ENCODE results near the gene JAZF1. TPM values are rescaled to one million over a fixed set of nuclear protein-coding genes. Genes with fewer than 3 reads are reported as not detected.

The JAZF1 gene
- total and polyA plus RNA-seq, 7 donors: 2.3 to 10.6 (median 5.3) TPM

- peak in 3 of 4 donors; percentile 30 to 46 (median 41) for ATAC-seq
Observed at GRCh38 chr7:28157076-28157745, 23.4 kb downstream of the JAZF1 start.

GRCh38 chr7:28156401-28156800 lies 24.2 kb downstream of the JAZF1 start:
- 77 to 99% (median 98%) methylated on average over 4 of the region's 4 CpGs for WGBS, 3 donors
- H3K9me3 ChIP-seq: no peaks in the 10 kb centered on the region
- DNase-seq (no peak), ATAC-seq (no peak)
- no peaks in the 10 kb centered on the region for H3K27me3 ChIP-seq (ENCODE audit: insufficient read depth in 3 of 3, low read length in 2 of 3)
- no peak overlapping the region for H3K27ac ChIP-seq
- H3K4me1 ChIP-seq: peaks cover 15% of the 10 kb centered on the region
- intact Hi-C loops (cut with DNase I): no loop called here
- no peak overlapping the region for H3K4me3 ChIP-seq
- TF ChIP-seq CTCF (IDR thresholded peaks at IDR 0.05): no peak
- H3K36me3 ChIP-seq (ENCODE audit: insufficient read depth in 1 of 2, low read depth in 1 of 2): no peaks in the 10 kb centered on the region

More at GRCh38 chr7:28157076-28157745, 23.4 kb downstream of the JAZF1 start:
- intact Hi-C loops (cut with DNase I): no loop called here
- no peak overlapping the region for H3K4me3 ChIP-seq
- TF ChIP-seq CTCF (IDR thresholded peaks at IDR 0.05): no peak
- 50 to 64% (median 62%) methylated on average over 6 of the region's 6 CpGs for WGBS, 3 donors
- no peaks in the 10 kb centered on the region for H3K27me3 ChIP-seq (ENCODE audit: insufficient read depth in 3 of 3, low read length in 2 of 3)
- no peak overlapping the region for H3K27ac ChIP-seq
- DNase-seq: no peak
- H3K4me1 ChIP-seq: peaks cover 15% of the 10 kb centered on the region
- no peaks in the 10 kb centered on the region for H3K36me3 ChIP-seq (ENCODE audit: insufficient read depth in 1 of 2, low read depth in 1 of 2)
- no peaks in the 10 kb centered on the region for H3K9me3 ChIP-seq

- WGBS, 3 donors: 55 to 66% (median 56%) methylated on average over 3 of the region's 3 CpGs
- no peak overlapping the region for H3K4me3 ChIP-seq
- intact Hi-C loops (cut with DNase I): no loop called here
- H3K27ac ChIP-seq: no peak overlapping the region
- ATAC-seq (peak in 1 of 4 donors; percentile 19), DNase-seq (no peak)
- no peak for TF ChIP-seq CTCF (IDR thresholded peaks at IDR 0.05)
- H3K9me3 ChIP-seq: no peaks in the 10 kb centered on the region
- H3K4me1 ChIP-seq: peaks cover 15% of the 10 kb centered on the region
- no peaks in the 10 kb centered on the region for H3K36me3 ChIP-seq (ENCODE audit: insufficient read depth in 1 of 2, low read depth in 1 of 2)
- H3K27me3 ChIP-seq (ENCODE audit: insufficient read depth in 3 of 3, low read length in 2 of 3): no peaks in the 10 kb centered on the region
Observed at GRCh38 chr7:28155964-28156363, 24.6 kb downstream of the JAZF1 start.

GRCh38 chr7:28155019-28155660 lies 25.5 kb downstream of the JAZF1 start:
- ATAC-seq (no peak), DNase-seq (no peak)
- TF ChIP-seq CTCF (IDR thresholded peaks at IDR 0.05): no peak
- H3K27ac ChIP-seq: no peak overlapping the region
- H3K4me3 ChIP-seq: no peak overlapping the region
- H3K27me3 ChIP-seq (ENCODE audit: insufficient read depth in 3 of 3, low read length in 2 of 3): no peaks in the 10 kb centered on the region
- WGBS, 3 donors: 73 to 78% (median 76%) methylated on average over 3 of the region's 3 CpGs
- no peaks in the 10 kb centered on the region for H3K36me3 ChIP-seq (ENCODE audit: insufficient read depth in 1 of 2, low read depth in 1 of 2)
- peaks cover 15% of the 10 kb centered on the region for H3K4me1 ChIP-seq
- intact Hi-C loops (cut with DNase I): no loop called here
- no peaks in the 10 kb centered on the region for H3K9me3 ChIP-seq

Measured in psoas muscle (tissue), 8 donors.